HEK293T (cell line): Measurements from ENCODE around the gene FBXO33.

Experiments used
- ARNT ChIP-seq: fragments of 450-650 bp; IDR thresholded peaks from 2 replicates; pipeline ENCODE4 v1.6.1; 2017; ENCODE audit warnings: mild to moderate bottlenecking
- BHLHE40 ChIP-seq: fragments of 450-650 bp; IDR thresholded peaks from 2 replicates; pipeline ENCODE4 v1.6.1; 2016; ENCODE audit warnings: mild to moderate bottlenecking, moderate library complexity, borderline replicate concordance
- ELF4 ChIP-seq: fragments of 450-650 bp; IDR thresholded peaks from 2 replicates; pipeline ENCODE4 v1.6.1; 2017; ENCODE audit warnings: antibody characterized with exemption
- FOXA1 ChIP-seq: fragments of 450-650 bp; IDR thresholded peaks from 2 replicates; pipeline ENCODE4 v1.6.1; 2016; ENCODE audit warnings: mild to moderate bottlenecking
- FOXK2 ChIP-seq: fragments of 450-650 bp; IDR thresholded peaks from 2 replicates; pipeline ENCODE4 v1.6.1; 2016; ENCODE audit warnings: mild to moderate bottlenecking
- FOXM1 ChIP-seq: fragments of 450-650 bp; IDR thresholded peaks from 2 replicates; pipeline ENCODE4 v1.6.1; 2017; ENCODE audit warnings: mild to moderate bottlenecking, borderline replicate concordance
- HDGF ChIP-seq: fragments of 450-650 bp; IDR thresholded peaks from 2 replicates; pipeline ENCODE4 v1.6.1; 2017; ENCODE audit warnings: antibody characterized with exemption, borderline replicate concordance
- NFRKB ChIP-seq: fragments of 450-650 bp; IDR thresholded peaks from 2 replicates; pipeline ENCODE4 v1.6.1; 2016; ENCODE audit warnings: mild to moderate bottlenecking, moderate library complexity
- PKNOX1 ChIP-seq: fragments of 450-650 bp; IDR thresholded peaks from 2 replicates; pipeline ENCODE4 v1.6.1; 2016
- SP1 ChIP-seq: fragments of 450-650 bp; IDR thresholded peaks from 2 replicates; pipeline ENCODE4 v1.6.1; 2017
- SUZ12 ChIP-seq: fragments of 450-650 bp; IDR thresholded peaks from 2 replicates; pipeline ENCODE4 v1.6.1; 2016; ENCODE audit warnings: mild to moderate bottlenecking
- TARDBP ChIP-seq: fragments of 450-650 bp; IDR thresholded peaks from 2 replicates; pipeline ENCODE4 v1.6.1; 2016
- ZNF384 ChIP-seq: fragments of 450-650 bp; IDR thresholded peaks from 2 replicates; pipeline ENCODE4 v1.6.1; 2016

GRCh38 chr14:39441805-39442204 lies 9.6 kb upstream of the FBXO33 start:
- TF ChIP-seq HDGF = no peak
- TF ChIP-seq SP1 = no peak
- no peak for TF ChIP-seq TARDBP
- no peak for TF ChIP-seq ARNT
- no peak for TF ChIP-seq FOXM1
- TF ChIP-seq SUZ12 = no peak
- no peak for TF ChIP-seq ELF4
- TF ChIP-seq NFRKB = no peak
- no peak for TF ChIP-seq FOXA1
- TF ChIP-seq PKNOX1 = no peak
- no peak for TF ChIP-seq ZNF384
- TF ChIP-seq BHLHE40 = no peak
- no peak for TF ChIP-seq FOXK2
